ENCODE data around the gene LTB4R.

DNA sequence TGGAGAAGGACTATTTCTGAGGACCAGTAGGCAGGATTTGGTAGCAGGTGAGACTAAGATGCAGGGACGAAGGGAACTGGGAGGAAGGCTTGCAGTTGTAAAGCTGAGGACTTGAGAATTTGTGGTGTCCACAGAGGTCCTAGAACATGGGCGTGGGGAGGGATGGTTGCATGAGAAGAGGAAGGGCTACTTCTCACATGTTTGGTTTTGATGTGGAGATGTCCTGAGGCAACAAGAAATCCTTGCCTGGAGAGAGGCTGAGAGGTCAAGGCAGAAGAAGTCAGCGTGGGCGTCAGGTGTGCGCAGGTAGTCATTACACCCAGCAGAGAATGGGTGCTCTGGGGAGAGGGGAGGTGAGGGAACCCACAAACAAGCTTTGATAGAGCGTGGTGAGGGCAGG is 34.2 kb upstream of the LTB4R start:
- TF ChIP-seq CTCF (IDR thresholded peaks at IDR 0.05) (no peak), POLR2AphosphoS5 (IDR thresholded peaks at IDR 0.05) (no peak), POLR2A (IDR thresholded peaks at IDR 0.05) (no peak)

Measured in prostate gland (tissue), 2 donors.